Measurements from ENCODE around the gene BLOC1S5. TPM values are rescaled to one million over a fixed set of nuclear protein-coding genes. Genes with fewer than 3 reads are reported as not detected.

The BLOC1S5 gene
- total RNA-seq, 2 donors from 2014 or later, result 10.8 to 11.7 TPM

- Mint-ChIP-seq H3K4me1 (peaks cover 15% of the 10 kb centered on the region), H3K36me3 (ENCODE audit: low read depth) (peaks cover 5% of the 10 kb centered on the region), H3K4me3 (peak overlapping the region; percentile 89), H3K27ac (peak overlapping the region; percentile 93), H3K27me3 (no peaks in the 10 kb centered on the region)
- ATAC-seq, result peak; percentile 93
- H3K9me3 ChIP-seq (ENCODE audit: control insufficient read depth, low read length, poor library complexity, severe bottlenecking), result no peaks in the 10 kb centered on the region
- DNase-seq, result no peak
These were observed 46.9 kb downstream of the BLOC1S5 start for GRCh38 chr6:8017276-8017701.

- H3K4me3 Mint-ChIP-seq, result no peak overlapping the region
- no peaks in the 10 kb centered on the region for H3K9me3 ChIP-seq (ENCODE audit: control insufficient read depth, low read length, poor library complexity, severe bottlenecking)
- ATAC-seq (no peak), DNase-seq (no peak)
- peaks cover 2% of the 10 kb centered on the region for H3K36me3 Mint-ChIP-seq (ENCODE audit: low read depth)
- peaks cover 15% of the 10 kb centered on the region for H3K4me1 Mint-ChIP-seq
- H3K27ac Mint-ChIP-seq, result peak overlapping the region; percentile 93
- no peaks in the 10 kb centered on the region for H3K27me3 Mint-ChIP-seq
These were observed 49.2 kb downstream of the BLOC1S5 start for GRCh38 chr6:8014947-8015346.

GRCh38 chr6:8013763-8014162 lies 50.4 kb downstream of the BLOC1S5 start:
- no peaks in the 10 kb centered on the region for H3K9me3 ChIP-seq (ENCODE audit: control insufficient read depth, low read length, poor library complexity, severe bottlenecking)
- Mint-ChIP-seq H3K36me3 (ENCODE audit: low read depth) (peaks cover 2% of the 10 kb centered on the region), H3K27me3 (no peaks in the 10 kb centered on the region), H3K4me1 (peaks cover 14% of the 10 kb centered on the region), H3K27ac (no peak overlapping the region), H3K4me3 (no peak overlapping the region)
- ATAC-seq, result no peak
- no peak for DNase-seq

GRCh38 chr6:8006208-8006607 lies 58.0 kb downstream of the BLOC1S5 start:
- Mint-ChIP-seq H3K4me3 (no peak overlapping the region), H3K4me1 (peaks cover 3% of the 10 kb centered on the region), H3K27ac (no peak overlapping the region), H3K27me3 (no peaks in the 10 kb centered on the region), H3K36me3 (ENCODE audit: low read depth) (no peaks in the 10 kb centered on the region)
- DNase-seq (no peak), ATAC-seq (no peak)
- H3K9me3 ChIP-seq (ENCODE audit: control insufficient read depth, low read length, poor library complexity, severe bottlenecking), result no peaks in the 10 kb centered on the region

GRCh38 chr6:8005136-8005535 lies 59.1 kb downstream of the BLOC1S5 start:
- no peak for ATAC-seq
- Mint-ChIP-seq H3K36me3 (ENCODE audit: low read depth) (no peaks in the 10 kb centered on the region), H3K4me3 (no peak overlapping the region), H3K27ac (no peak overlapping the region), H3K4me1 (no peaks in the 10 kb centered on the region), H3K27me3 (no peaks in the 10 kb centered on the region)
- H3K9me3 ChIP-seq (ENCODE audit: control insufficient read depth, low read length, poor library complexity, severe bottlenecking), result no peaks in the 10 kb centered on the region
- no peak for DNase-seq

- no peaks in the 10 kb centered on the region for H3K9me3 ChIP-seq (ENCODE audit: control insufficient read depth, low read length, poor library complexity, severe bottlenecking)
- Mint-ChIP-seq H3K27me3 (no peaks in the 10 kb centered on the region), H3K27ac (no peak overlapping the region), H3K4me1 (no peaks in the 10 kb centered on the region), H3K36me3 (ENCODE audit: low read depth) (no peaks in the 10 kb centered on the region), H3K4me3 (no peak overlapping the region)
- ATAC-seq (no peak), DNase-seq (no peak)
These were observed 63.6 kb downstream of the BLOC1S5 start for GRCh38 chr6:8000636-8001035.

- H3K4me3 Mint-ChIP-seq, result no peak overlapping the region
These were observed 64.0 kb downstream of the BLOC1S5 start for GRCh38 chr6:8000188-8000596.

GRCh38 chr6:7999201-7999600 lies 65.0 kb downstream of the BLOC1S5 start:
- H3K4me3 Mint-ChIP-seq, result no peak overlapping the region
- no peak for ATAC-seq

More at GRCh38 chr6:8000188-8000596, 64.0 kb downstream of the BLOC1S5 start:
- no peak overlapping the region for H3K27ac Mint-ChIP-seq
- DNase-seq (no peak), ATAC-seq (no peak)
- H3K36me3 Mint-ChIP-seq (ENCODE audit: low read depth), result no peaks in the 10 kb centered on the region
- H3K9me3 ChIP-seq (ENCODE audit: control insufficient read depth, low read length, poor library complexity, severe bottlenecking), result no peaks in the 10 kb centered on the region
- H3K4me1 Mint-ChIP-seq, result no peaks in the 10 kb centered on the region
- H3K27me3 Mint-ChIP-seq, result no peaks in the 10 kb centered on the region

GRCh38 chr6:7998103-7998725 lies 66.0 kb downstream of the BLOC1S5 start:
- Mint-ChIP-seq H3K4me1 (no peaks in the 10 kb centered on the region), H3K27me3 (no peaks in the 10 kb centered on the region), H3K4me3 (no peak overlapping the region), H3K27ac (no peak overlapping the region), H3K36me3 (ENCODE audit: low read depth) (no peaks in the 10 kb centered on the region)
- H3K9me3 ChIP-seq (ENCODE audit: control insufficient read depth, low read length, poor library complexity, severe bottlenecking), result no peaks in the 10 kb centered on the region
- no peak for ATAC-seq
- no peak for DNase-seq

More at GRCh38 chr6:7999201-7999600, 65.0 kb downstream of the BLOC1S5 start:
- H3K36me3 Mint-ChIP-seq (ENCODE audit: low read depth), result no peaks in the 10 kb centered on the region
- H3K4me1 Mint-ChIP-seq, result no peaks in the 10 kb centered on the region
- no peaks in the 10 kb centered on the region for H3K9me3 ChIP-seq (ENCODE audit: control insufficient read depth, low read length, poor library complexity, severe bottlenecking)
- no peaks in the 10 kb centered on the region for H3K27me3 Mint-ChIP-seq
- no peak for DNase-seq
- no peak overlapping the region for H3K27ac Mint-ChIP-seq

- Mint-ChIP-seq H3K4me3 (no peak overlapping the region), H3K27me3 (no peaks in the 10 kb centered on the region), H3K36me3 (ENCODE audit: low read depth) (no peaks in the 10 kb centered on the region), H3K4me1 (no peaks in the 10 kb centered on the region), H3K27ac (no peak overlapping the region)
- no peak for DNase-seq
- ATAC-seq, result no peak
- H3K9me3 ChIP-seq (ENCODE audit: control insufficient read depth, low read length, poor library complexity, severe bottlenecking), result no peaks in the 10 kb centered on the region
These were observed 66.9 kb downstream of the BLOC1S5 start for GRCh38 chr6:7997286-7997685.

GRCh38 chr6:7996538-7997111 lies 67.6 kb downstream of the BLOC1S5 start:
- no peak for DNase-seq
- no peaks in the 10 kb centered on the region for H3K9me3 ChIP-seq (ENCODE audit: control insufficient read depth, low read length, poor library complexity, severe bottlenecking)
- H3K4me1 Mint-ChIP-seq, result no peaks in the 10 kb centered on the region
- no peaks in the 10 kb centered on the region for H3K27me3 Mint-ChIP-seq
- no peak overlapping the region for H3K4me3 Mint-ChIP-seq
- H3K27ac Mint-ChIP-seq, result no peak overlapping the region
- H3K36me3 Mint-ChIP-seq (ENCODE audit: low read depth), result no peaks in the 10 kb centered on the region
- no peak for ATAC-seq

GRCh38 chr6:7993952-7994351 lies 70.2 kb downstream of the BLOC1S5 start:
- ATAC-seq, result no peak
- Mint-ChIP-seq H3K27ac (no peak overlapping the region), H3K27me3 (no peaks in the 10 kb centered on the region), H3K36me3 (ENCODE audit: low read depth) (no peaks in the 10 kb centered on the region), H3K4me1 (no peaks in the 10 kb centered on the region), H3K4me3 (no peak overlapping the region)
- no peak for DNase-seq
- H3K9me3 ChIP-seq (ENCODE audit: control insufficient read depth, low read length, poor library complexity, severe bottlenecking), result no peaks in the 10 kb centered on the region

GRCh38 chr6:7993399-7993798 lies 70.8 kb downstream of the BLOC1S5 start:
- ATAC-seq (no peak), DNase-seq (no peak)
- no peaks in the 10 kb centered on the region for H3K36me3 Mint-ChIP-seq (ENCODE audit: low read depth)
- no peaks in the 10 kb centered on the region for H3K27me3 Mint-ChIP-seq
- H3K4me3 Mint-ChIP-seq, result no peak overlapping the region
- H3K9me3 ChIP-seq (ENCODE audit: control insufficient read depth, low read length, poor library complexity, severe bottlenecking), result no peaks in the 10 kb centered on the region
- no peak overlapping the region for H3K27ac Mint-ChIP-seq
- H3K4me1 Mint-ChIP-seq, result no peaks in the 10 kb centered on the region

All from T-helper 17 cell (primary cell).